Activated CD4-positive, alpha-beta T cell treated with anti-CD3 and anti-CD28 coated beads, Interleukin-2, amount 50 U/mL, for 16 hours (primary cell): ENCODE measurements around the gene PTPRCAP.
A peak's percentile ranks its signal among the peaks of the same experiment; 100 is the strongest.
"Not testable (repeated sequence)": the region's sequence is repeated elsewhere in the genome, so short reads cannot be mapped to it uniquely, and the experiment has no call there.

Experiments used
- DNase-seq: peaks from one replicate; pipeline ENCODE4 v3.0.0-alpha.2; 2020

PTPRCAP gene

GRCh38 chr11:67437082-67437808, at the start of gene PTPRCAP:
TSS of gene PTPRCAP (minus strand) at chr11:67437682. CDS start at chr11:67437619, 63 bp downstream.
- peak; percentile 80 for DNase-seq

- DNase-seq = peak; percentile 76
Measured at GRCh38 chr11:67486481-67487195, 49.2 kb upstream of the PTPRCAP start.

- peak; percentile 88 for DNase-seq
Measured at GRCh38 chr11:67485873-67486361, 48.4 kb upstream of the PTPRCAP start.

- DNase-seq = peak; percentile 90
Measured at GRCh38 chr11:67484847-67485311, 47.4 kb upstream of the PTPRCAP start.

GRCh38 chr11:67483831-67484665, 46.6 kb upstream of the PTPRCAP start:
- DNase-seq = peak; percentile 76

- peak; percentile 99 for DNase-seq
Measured at GRCh38 chr11:67482827-67483798, 45.6 kb upstream of the PTPRCAP start, which contains the start of gene AIP. TSS of gene AIP (plus strand) at chr11:67483026. CDS start at chr11:67483159, 133 bp downstream.

GRCh38 chr11:67482275-67482826, 44.9 kb upstream of the PTPRCAP start:
- no peak for DNase-seq

GRCh38 chr11:67477344-67478050, 40.0 kb upstream of the PTPRCAP start:
- not testable (repeated sequence) for DNase-seq

- not testable (repeated sequence) for DNase-seq
Measured at GRCh38 chr11:67476692-67477091, 39.2 kb upstream of the PTPRCAP start.

- DNase-seq = no peak
Measured at GRCh38 chr11:67472882-67473281, 35.4 kb upstream of the PTPRCAP start.

- DNase-seq = no peak
Measured at GRCh38 chr11:67470337-67471002, 33.0 kb upstream of the PTPRCAP start.

- DNase-seq = no peak
Measured at GRCh38 chr11:67469508-67469811, 32.0 kb upstream of the PTPRCAP start.

GRCh38 chr11:67468759-67469507, 31.5 kb upstream of the PTPRCAP start, which contains the start of gene TMEM134:
TSS of gene TMEM134 (minus strand) at chr11:67469251. CDS start at chr11:67469192, 59 bp downstream.
- DNase-seq = peak; percentile 95

GRCh38 chr11:67468456-67468758, 30.9 kb upstream of the PTPRCAP start:
- no peak for DNase-seq

GRCh38 chr11:67468056-67468455, 30.6 kb upstream of the PTPRCAP start:
- no peak for DNase-seq

GRCh38 chr11:67466962-67467771, 29.7 kb upstream of the PTPRCAP start:
- no peak for DNase-seq

- no peak for DNase-seq
Measured at GRCh38 chr11:67466367-67466766, 28.9 kb upstream of the PTPRCAP start.

- not testable (repeated sequence) for DNase-seq
Measured at GRCh38 chr11:67465530-67465929, 28.0 kb upstream of the PTPRCAP start.

- no peak for DNase-seq
Measured at GRCh38 chr11:67465189-67465510, 27.7 kb upstream of the PTPRCAP start.
